ENCODE results near the gene ARHGEF4. TPM values are rescaled to one million over a fixed set of nuclear protein-coding genes. Genes with fewer than 3 reads are reported as not detected.

ARHGEF4 gene
- total RNA-seq, 1 donor: 1.5 TPM

- Histone ChIP-seq H3K27me3 (ENCODE audit: insufficient read depth, low read length) (no peaks in the 10 kb centered on the region), H3K4me1 (ENCODE audit: insufficient read depth, low read length) (no peaks in the 10 kb centered on the region), H3K9me3 (ENCODE audit: low read depth, low read length) (no peaks in the 10 kb centered on the region), H3K4me3 (ENCODE audit: low read length) (no peak overlapping the region)
Measured at GRCh38 chr2:130849896-130850787, 13.4 kb downstream of the ARHGEF4 start.

GRCh38 chr2:130850788-130851623 lies 14.3 kb downstream of the ARHGEF4 start:
- H3K4me3 ChIP-seq (ENCODE audit: low read length): no peak overlapping the region
- H3K4me1 ChIP-seq (ENCODE audit: insufficient read depth, low read length): no peaks in the 10 kb centered on the region
- H3K9me3 ChIP-seq (ENCODE audit: low read depth, low read length): no peaks in the 10 kb centered on the region
- no peaks in the 10 kb centered on the region for H3K27me3 ChIP-seq (ENCODE audit: insufficient read depth, low read length)

GRCh38 chr2:130851624-130852382 lies 15.1 kb downstream of the ARHGEF4 start:
- Histone ChIP-seq H3K4me1 (ENCODE audit: insufficient read depth, low read length) (no peaks in the 10 kb centered on the region), H3K4me3 (ENCODE audit: low read length) (no peak overlapping the region), H3K27me3 (ENCODE audit: insufficient read depth, low read length) (no peaks in the 10 kb centered on the region), H3K9me3 (ENCODE audit: low read depth, low read length) (no peaks in the 10 kb centered on the region)

GRCh38 chr2:130852521-130853115 lies 15.9 kb downstream of the ARHGEF4 start:
- H3K27me3 ChIP-seq (ENCODE audit: insufficient read depth, low read length): no peaks in the 10 kb centered on the region

GRCh38 chr2:130853391-130853790 lies 16.7 kb downstream of the ARHGEF4 start:
- no peak overlapping the region for H3K4me3 ChIP-seq (ENCODE audit: low read length)
- H3K27me3 ChIP-seq (ENCODE audit: insufficient read depth, low read length): no peaks in the 10 kb centered on the region
- H3K9me3 ChIP-seq (ENCODE audit: low read depth, low read length): no peaks in the 10 kb centered on the region
- no peaks in the 10 kb centered on the region for H3K4me1 ChIP-seq (ENCODE audit: insufficient read depth, low read length)

More at GRCh38 chr2:130852521-130853115, 15.9 kb downstream of the ARHGEF4 start:
- H3K4me1 ChIP-seq (ENCODE audit: insufficient read depth, low read length): no peaks in the 10 kb centered on the region
- H3K9me3 ChIP-seq (ENCODE audit: low read depth, low read length): no peaks in the 10 kb centered on the region
- no peak overlapping the region for H3K4me3 ChIP-seq (ENCODE audit: low read length)

GRCh38 chr2:130854301-130854700 lies 17.6 kb downstream of the ARHGEF4 start:
- Histone ChIP-seq H3K4me3 (ENCODE audit: low read length) (no peak overlapping the region), H3K4me1 (ENCODE audit: insufficient read depth, low read length) (no peaks in the 10 kb centered on the region), H3K27me3 (ENCODE audit: insufficient read depth, low read length) (no peaks in the 10 kb centered on the region), H3K9me3 (ENCODE audit: low read depth, low read length) (no peaks in the 10 kb centered on the region)

- Histone ChIP-seq H3K4me1 (ENCODE audit: insufficient read depth, low read length) (peaks cover 14% of the 10 kb centered on the region), H3K9me3 (ENCODE audit: low read depth, low read length) (no peaks in the 10 kb centered on the region), H3K4me3 (ENCODE audit: low read length) (no peak overlapping the region), H3K27me3 (ENCODE audit: insufficient read depth, low read length) (no peaks in the 10 kb centered on the region)
Measured at GRCh38 chr2:130864830-130865800, 28.4 kb downstream of the ARHGEF4 start.

GRCh38 chr2:130869441-130870160 lies 32.9 kb downstream of the ARHGEF4 start:
- no peaks in the 10 kb centered on the region for H3K27me3 ChIP-seq (ENCODE audit: insufficient read depth, low read length)
- peaks cover 14% of the 10 kb centered on the region for H3K4me1 ChIP-seq (ENCODE audit: insufficient read depth, low read length)
- H3K4me3 ChIP-seq (ENCODE audit: low read length): no peak overlapping the region
- H3K9me3 ChIP-seq (ENCODE audit: low read depth, low read length): no peaks in the 10 kb centered on the region

- Histone ChIP-seq H3K27me3 (ENCODE audit: insufficient read depth, low read length) (no peaks in the 10 kb centered on the region), H3K9me3 (ENCODE audit: low read depth, low read length) (no peaks in the 10 kb centered on the region), H3K4me1 (ENCODE audit: insufficient read depth, low read length) (peaks cover 14% of the 10 kb centered on the region), H3K4me3 (ENCODE audit: low read length) (no peak overlapping the region)
Measured at GRCh38 chr2:130870161-130870485, 33.4 kb downstream of the ARHGEF4 start.

- Histone ChIP-seq H3K4me3 (ENCODE audit: low read length) (no peak overlapping the region), H3K4me1 (ENCODE audit: insufficient read depth, low read length) (peaks cover 7% of the 10 kb centered on the region), H3K9me3 (ENCODE audit: low read depth, low read length) (no peaks in the 10 kb centered on the region), H3K27me3 (ENCODE audit: insufficient read depth, low read length) (no peaks in the 10 kb centered on the region)
Measured at GRCh38 chr2:130870779-130871178, 34.1 kb downstream of the ARHGEF4 start.

GRCh38 chr2:130871843-130872740 lies 35.4 kb downstream of the ARHGEF4 start:
- Histone ChIP-seq H3K9me3 (ENCODE audit: low read depth, low read length) (no peaks in the 10 kb centered on the region), H3K4me3 (ENCODE audit: low read length) (no peak overlapping the region), H3K27me3 (ENCODE audit: insufficient read depth, low read length) (no peaks in the 10 kb centered on the region), H3K4me1 (ENCODE audit: insufficient read depth, low read length) (no peaks in the 10 kb centered on the region)

GRCh38 chr2:130872741-130873125 lies 36.0 kb downstream of the ARHGEF4 start:
- H3K4me1 ChIP-seq (ENCODE audit: insufficient read depth, low read length): no peaks in the 10 kb centered on the region
- H3K4me3 ChIP-seq (ENCODE audit: low read length): no peak overlapping the region
- H3K9me3 ChIP-seq (ENCODE audit: low read depth, low read length): no peaks in the 10 kb centered on the region
- H3K27me3 ChIP-seq (ENCODE audit: insufficient read depth, low read length): no peaks in the 10 kb centered on the region

Measured in mononuclear cell (primary cell).